ENCODE measurements around the gene ELMOD3.
"Not testable (repeated sequence)": the region's sequence is repeated elsewhere in the genome, so short reads cannot be mapped to it uniquely, and the experiment has no call there.

ELMOD3 gene

DNA sequence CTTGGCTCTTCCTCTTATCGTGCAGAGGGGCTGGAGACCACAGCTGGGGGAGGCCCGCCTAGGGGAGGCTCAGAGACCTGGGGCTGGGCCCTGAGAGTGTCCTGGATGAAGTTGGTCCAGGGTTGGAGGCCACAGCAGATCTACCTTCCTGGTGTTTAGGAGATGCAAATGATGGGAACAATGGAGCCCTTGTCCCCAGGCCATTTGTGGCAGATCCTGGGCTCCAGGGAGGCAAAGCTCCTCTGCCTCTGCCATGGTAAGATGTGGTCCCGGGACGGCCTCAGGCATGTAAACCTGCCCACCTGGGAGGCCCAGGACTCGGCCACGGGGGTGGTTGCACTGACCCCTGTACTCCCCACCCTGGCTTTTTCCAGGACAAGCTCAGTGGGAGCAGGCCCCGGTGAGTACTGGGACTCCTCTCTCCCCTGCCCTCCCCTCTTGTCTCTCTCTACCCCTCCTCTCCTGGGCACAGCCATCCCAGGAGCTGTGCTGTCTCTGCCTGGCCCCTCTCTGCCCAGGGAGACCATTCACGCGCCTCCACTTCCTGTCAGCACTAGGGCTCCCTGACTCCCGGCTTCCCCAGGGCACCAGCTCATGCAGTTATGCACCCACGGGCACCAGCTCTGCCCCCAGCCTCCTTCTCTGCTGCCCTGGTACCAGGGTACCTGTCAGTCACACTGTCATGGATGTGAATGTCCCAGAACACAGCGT is 74.8 kb downstream of the ELMOD3 start:
- DNase-seq: no peak

DNA sequence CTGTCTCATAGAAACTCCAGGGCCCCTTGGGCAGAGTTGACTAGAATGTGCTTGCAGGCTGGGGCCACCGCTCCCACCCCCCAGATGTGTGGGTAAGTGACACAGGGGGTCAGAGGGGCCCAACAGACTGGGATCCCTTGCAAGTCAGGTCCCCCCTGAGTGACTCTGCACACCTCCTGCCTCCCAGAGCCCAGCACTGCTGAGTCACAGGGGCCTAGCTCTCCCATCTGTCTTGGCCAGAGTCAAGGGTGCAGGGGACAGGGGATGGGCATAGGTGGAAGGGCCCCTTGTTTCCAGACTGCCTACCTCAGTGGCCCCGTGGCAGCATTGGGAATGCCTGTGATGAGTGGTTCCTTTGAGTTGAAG is 75.3 kb downstream of the ELMOD3 start:
- no peak for DNase-seq

DNA sequence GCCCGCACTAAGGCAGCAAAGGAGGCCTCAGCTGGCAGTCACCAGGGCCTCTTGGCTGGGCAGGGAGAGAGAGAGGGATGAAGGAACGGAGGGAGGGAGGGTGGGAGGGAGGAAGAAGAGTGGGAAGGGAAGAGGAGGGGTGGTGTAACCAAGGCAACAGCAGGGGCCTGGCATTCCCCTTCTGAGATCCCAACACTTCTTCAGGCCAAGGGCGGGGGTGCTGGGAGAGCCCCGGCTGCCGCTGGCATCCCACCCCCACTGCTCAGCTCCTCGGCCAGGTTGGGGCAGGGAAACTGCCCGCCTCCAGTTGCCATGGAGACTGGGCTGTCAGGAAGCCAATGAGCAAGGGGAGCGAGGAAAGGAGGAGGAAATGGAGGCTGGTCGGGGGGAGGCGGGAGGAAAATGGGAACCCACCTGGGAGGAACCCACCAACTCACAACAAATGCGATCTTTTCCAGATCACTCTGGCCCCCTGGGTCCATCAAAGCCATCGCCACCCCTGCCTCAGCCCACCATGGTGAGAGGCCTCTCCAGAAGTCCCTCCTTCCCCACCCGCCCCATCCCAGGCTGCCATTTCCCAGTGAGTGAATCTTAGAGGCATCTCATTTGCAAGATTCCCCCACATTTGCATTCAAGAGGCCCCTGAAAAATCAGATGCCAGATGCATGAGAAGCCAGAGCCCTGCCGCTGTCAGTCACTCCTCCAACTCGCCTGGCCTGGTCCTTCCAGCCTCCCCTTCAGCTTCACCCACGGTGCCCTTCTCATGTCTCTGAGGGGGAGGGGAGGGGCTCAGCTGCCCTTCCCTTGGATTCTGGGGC is 76.4 kb downstream of the ELMOD3 start:
- peak; percentile 76 for DNase-seq

DNA sequence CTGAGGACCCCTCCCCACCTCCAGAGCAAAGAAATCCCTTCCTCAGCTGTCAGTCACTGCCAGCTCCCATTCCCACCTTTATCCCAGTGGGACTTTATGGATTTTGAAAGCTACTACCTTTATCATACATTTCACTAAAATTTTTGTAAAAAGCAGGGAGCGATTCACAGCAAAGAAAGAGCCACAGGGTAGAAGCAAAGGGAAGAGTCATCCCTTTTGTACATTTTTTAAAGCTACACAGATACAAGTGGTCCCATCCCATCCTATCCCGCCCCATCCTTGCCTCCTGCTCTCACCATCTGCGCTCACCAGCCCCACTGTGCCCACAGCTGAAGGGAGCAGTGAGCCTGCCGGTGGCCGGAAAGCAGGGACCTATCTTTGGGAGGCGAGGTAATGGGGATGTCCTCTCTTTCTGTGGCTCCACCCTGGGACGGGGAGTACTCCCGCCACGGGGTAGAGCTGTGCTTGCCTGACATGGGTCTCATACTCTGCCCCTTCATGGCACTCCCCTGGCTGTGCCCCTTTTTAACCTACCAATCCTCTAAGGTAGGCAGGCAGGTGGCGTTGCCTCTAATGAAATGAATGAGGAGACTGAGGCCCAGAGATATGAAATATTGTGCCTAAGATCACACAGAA is 77.1 kb downstream of the ELMOD3 start:
- no peak for DNase-seq

DNA sequence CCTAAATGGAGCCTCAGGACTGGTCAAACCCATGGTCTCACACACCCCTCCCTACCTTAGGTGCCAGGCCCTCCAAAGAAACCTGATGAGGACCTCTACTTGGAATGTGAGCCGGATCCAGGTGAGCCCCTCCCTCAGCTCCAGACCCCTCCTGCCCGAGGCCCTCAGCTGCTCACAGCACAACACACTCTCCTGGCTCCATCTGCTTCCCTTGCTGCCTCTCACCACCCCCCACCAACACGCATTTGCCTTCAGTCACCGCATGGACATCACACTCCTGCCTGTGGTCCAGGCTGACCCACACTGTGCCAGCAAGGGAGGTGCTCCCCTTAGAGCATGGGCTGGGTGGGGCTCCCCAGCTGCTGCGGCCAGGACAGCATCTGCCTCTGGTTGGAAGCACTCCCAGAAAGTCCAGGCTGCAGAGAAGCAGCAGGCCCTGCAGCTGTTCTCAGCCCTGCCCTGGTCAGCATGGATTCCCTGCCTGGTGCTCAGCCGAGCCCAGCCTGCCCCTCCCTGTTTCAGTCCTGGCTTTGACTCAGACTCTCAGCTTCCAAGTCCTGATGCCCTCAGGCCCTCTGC is 79.0 kb downstream of the ELMOD3 start:
- no peak for DNase-seq

DNA sequence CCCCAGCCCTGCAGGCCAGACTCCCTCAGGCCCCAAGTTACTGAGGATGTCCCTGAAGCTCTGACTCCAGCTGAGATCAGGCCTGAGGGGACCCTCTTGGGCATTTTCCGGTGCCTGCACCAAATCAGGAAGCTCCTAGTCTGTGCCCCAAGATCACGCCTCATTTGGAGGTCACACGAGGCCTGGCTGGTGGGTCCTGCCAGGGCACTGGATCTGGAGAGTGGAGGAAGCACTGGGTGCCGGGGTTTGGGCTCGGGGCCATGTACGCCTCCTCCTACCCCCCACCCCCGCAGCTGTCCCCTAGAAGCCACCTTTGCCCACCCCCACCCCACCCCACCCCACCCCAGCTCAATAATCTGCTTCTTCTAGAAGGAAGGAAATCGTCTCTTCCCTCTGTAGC is 80.1 kb downstream of the ELMOD3 start:
- DNase-seq: no peak

DNA sequence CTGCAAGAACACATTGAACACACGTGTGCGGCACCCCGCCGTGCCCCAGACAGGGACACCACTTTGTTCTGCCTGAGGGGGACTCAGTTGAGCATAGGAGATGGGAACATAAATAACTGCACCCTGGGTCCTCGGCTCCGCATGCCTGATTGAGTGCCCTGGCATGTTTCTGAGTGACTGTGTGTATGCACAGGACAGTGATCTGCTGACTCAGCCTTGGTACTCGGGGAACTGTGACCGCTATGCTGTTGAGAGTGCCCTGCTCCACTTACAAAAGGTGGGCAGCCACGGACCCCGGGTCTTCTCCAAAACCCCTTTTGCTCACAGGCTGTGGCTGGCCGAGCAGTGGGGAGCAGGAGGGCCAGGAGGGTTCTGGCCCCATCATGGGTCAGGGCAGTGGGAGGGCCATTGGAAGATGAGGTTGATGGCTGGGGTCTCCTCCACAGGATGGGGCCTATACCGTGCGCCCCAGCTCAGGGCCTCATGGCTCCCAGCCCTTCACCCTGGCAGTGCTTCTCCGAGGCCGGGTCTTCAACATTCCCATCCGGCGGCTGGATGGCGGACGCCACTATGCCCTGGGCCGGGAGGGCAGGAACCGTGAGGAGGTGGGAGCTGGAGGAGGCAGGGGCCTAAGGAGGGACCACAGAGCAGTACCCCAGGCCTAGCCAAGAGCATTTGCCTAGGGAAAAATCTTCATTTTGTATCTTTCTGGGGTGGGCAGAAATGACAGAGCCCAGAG is 80.8 kb downstream of the ELMOD3 start:
- DNase-seq: no peak

DNA sequence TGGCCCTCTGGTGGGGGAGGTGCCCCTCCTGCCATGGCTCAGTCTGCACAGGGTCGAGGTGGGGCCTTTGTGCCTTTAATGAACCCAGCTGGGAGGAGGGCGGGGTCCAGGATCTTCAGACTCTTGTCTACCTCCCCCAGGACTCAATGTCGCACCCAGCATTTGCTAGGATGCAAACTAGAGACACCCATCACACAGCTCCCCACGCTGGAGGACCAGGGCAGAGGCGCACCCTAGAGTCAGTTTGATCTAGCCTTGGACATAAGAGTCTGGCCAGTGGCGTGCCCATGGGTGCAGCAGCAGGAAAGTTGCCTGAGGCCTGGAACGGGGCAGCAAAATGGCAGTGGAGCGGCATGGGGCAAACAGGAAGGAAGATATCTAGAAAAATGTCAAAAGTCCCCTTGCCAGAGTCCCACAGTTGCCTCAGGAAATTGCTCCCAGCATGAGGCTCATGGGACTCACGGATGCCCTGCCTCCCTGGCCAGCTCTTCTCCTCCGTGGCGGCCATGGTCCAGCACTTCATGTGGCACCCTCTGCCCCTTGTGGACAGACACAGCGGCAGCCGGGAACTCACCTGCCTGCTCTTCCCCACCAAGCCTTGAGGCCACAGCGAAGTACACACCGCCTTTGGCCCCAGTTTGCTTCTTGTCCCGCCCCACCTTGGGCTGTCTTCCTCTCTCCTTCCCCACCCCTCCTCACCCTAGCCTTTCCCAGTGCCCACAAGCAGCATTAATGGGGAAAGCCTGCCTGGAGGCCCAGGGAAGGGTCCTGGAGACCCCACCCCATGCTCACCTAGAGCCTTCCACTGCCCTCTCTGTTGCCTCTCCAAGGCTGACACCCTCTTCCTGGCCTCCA is 81.6 kb downstream of the ELMOD3 start:
- DNase-seq: no peak

DNA sequence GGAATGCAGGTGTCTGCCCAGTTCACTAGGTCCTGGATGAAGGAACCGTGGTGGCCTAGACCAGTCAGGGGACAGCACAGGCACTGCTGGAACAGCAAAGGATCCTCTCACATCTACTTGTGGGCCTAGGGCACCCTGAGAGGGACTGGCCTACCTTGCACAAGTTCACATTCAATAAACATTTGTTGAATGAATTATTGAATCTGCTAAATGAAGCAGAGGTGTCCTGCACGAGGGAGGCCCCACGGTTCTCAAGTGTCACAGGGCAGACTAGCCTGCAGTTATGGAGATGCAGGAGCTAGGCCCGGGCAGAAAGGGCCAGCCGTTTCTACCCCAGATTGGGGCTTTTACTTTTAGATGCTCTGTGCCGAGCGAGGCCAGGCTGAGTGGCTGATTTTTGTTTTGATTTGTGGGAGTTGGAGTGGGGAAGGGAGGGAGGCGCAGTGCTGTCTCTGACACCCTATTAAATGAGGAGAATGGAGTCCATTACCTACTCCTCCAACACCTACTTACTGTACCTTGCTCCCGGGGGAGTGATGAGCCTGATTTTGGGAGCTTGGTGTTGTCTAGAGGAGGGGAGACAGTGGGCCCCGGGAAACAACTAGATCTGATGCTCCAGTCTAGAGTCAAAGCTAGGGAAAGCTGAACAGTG is 82.4 kb downstream of the ELMOD3 start:
- peak; percentile 42 for DNase-seq

DNA sequence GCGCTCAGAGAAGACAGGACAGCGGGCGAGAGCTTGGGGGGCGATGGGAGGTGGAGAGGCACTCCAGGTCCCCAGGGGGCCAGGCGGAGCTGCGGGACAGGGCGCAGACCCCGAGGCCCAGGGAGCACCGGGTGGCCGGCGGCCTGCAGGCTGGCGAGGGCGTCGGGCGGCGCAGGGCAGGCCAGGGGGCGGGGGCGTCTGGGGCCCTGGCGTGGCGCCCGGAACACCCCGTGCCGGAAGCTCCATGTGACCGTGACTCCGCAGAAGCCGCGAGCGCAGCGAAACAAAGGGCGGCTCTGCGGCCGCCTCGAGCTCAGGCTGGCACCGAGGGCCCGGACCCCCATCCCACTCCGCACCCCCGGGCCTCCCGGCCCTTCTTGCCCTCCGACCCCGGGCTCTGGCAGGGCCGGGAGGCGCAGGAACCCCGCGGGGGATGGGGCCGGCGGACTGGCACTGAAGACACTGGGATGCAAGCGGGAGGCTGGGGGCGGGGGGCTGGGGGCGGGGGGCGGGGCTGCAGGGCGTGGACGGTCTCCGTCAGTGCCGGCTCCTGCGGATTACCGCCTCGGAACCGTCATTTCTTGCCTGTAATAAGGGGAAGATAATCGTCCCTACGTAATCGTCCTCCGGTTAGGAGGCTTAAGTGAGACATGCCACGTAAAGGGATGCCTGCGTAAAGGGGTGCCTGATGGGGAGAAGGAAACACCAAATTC is 83.1 kb downstream of the ELMOD3 start:
- peak; percentile 90 for DNase-seq

DNA sequence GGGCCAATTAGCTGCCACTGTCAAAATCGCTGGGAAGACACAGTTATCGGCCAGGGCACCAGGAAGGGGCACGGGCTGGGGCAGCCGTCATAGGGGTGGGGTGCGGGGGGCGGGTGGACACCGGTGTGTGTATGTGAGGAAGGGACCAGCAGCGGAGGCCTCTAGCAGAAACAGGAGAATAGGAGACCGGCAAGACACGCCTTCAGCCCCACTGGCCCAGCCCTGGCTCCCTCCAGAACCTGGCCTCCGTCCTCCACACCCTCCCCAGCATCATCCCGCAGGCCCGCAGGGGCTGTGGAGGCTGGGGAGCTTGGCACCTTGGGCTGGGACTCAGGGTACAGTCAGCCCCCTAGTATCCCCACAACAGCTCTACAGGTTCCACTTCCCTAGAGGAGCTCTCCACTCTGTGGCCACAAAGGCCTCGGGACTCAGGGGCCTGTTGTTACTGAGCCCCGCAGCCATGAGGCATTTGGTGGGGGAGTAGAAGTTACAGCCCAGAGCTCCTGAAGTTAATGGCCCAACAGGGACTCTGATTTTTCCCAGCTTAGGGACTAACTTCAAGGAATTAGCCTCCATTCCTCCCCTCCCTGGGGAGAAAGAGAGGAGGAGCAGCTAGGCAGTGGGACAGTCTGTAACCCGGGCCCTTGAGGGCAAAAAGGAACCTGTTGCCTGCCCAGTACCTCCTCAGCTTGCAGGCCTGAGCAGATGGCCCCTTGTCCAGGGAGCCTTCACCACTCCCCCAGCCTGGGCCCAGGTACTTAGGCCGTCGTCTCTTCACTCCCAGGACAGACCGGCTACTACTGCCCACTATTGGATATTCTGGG is 83.8 kb downstream of the ELMOD3 start:
- DNase-seq: peak; percentile 57

DNA sequence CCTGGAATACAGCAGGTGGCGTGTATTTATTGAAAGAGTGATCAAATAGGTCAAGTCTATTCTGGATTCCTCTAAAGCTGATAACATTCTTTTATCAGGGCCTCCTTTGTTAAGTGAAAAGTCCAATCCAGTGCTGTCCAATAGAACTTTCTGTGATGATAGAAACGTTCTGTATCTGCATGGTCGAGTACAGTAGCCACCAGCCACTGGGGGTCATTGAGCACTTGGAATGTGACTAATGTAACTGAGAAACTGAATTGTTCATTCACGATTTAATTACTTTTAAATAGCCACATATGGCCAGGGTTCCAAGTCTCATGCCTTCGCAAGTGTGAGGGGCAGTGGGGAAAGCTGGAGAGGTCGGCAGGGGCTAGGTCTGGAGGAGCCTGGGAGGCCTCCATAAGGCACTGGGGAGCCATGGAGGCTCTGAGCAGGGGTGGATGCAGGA is 84.5 kb downstream of the ELMOD3 start:
- no peak for DNase-seq

DNA sequence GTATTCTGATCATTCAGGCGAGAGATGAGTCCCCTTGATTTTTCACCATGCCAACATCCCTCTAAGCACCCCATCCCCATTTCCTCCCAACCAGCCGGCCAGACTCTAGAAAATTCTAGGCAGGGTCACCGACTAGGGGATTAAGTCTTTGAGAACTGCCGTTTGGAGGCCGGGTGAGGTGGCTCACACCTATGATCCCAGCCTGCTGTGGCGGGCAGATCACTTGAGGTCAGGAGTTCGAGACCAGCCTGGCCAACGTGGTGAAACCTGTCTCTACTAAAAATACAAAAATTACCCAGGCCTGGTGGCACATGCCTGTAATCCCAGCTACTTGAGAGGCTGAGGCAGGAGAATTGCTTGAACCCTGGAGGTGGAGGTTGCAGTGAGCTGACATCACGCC is 85.0 kb downstream of the ELMOD3 start:
- not testable (repeated sequence) for DNase-seq

DNA sequence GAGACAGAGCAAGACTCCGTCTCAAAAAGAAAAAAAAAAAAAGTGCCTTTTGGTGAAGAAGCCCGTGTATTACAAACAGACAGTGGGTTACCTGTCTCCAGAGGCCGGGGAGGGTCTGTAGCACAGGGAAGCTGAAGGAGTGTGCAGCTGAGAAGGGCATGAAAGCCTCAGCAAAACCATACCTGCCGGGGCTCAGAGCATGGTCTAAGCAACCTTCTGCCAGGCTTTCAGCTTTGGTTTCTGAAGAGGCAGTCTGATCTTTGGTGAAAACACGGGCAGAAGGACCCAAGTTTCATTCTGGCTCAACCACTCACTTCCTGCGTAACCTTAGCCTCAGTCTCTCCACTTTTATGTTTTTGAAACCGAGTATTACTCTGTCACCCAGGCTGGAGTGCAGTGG is 85.4 kb downstream of the ELMOD3 start:
- no peak for DNase-seq

DNA sequence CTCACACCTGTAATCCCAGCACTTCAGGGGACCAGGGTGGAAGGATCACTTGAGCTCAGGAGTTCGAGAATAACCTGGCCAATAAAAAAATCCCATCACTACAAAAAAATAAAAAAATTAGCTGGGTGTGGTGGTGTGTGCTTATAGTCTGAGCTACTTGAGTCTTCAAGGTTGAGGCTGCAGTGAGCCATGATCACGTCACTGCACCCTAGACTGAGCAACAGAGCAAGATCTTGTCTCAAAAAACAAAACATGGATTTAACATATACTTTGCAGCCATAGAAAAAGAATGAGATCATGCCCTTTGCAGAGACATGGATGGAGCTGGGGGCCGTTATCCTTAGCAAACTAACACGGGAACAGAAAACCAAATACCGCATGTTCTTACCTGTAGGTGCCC is 86.2 kb downstream of the ELMOD3 start:
- DNase-seq: no peak

All from NCI-H1436 (cell line).